OCI-LY7 (cell line): ENCODE results near the gene ABCA3. TPM values are rescaled to one million over a fixed set of nuclear protein-coding genes. Genes with fewer than 3 reads are reported as not detected.

Experiments used
- BruUV-seq: library from RNA; stranded (reverse); fragments of 400-500 nt; replicated peaks from 2 replicates; lab custom pipeline; 2021; lab: Mats Ljungman, UMichigan
- CTCF ChIA-PET: fragments of 300-600 bp; sonication (Branson Sonifier 250); formaldehyde crosslinking; loops from one replicate; lab custom pipeline; 2022; ENCODE audit warnings: antibody characterized with exemption; ENCODE audit not compliant: unreplicated experiment; lab: Charles Lee
- POLR2A ChIA-PET: fragments of 300-600 bp; sonication (Branson Sonifier 250); formaldehyde crosslinking; loops from one replicate; lab custom pipeline; 2022; ENCODE audit warnings: antibody characterized with exemption; lab: Charles Lee
- DNase-seq: peaks from one replicate; pipeline ENCODE4 v3.0.0-alpha.2; 2015; ENCODE audit warnings: low spot score
- H2AFZ ChIP-seq: fragments of 200-600 bp; sonication (generic), shearing (Covaris generic); 2 replicates; pipeline ENCODE4 v1.6.1; 2014; ENCODE audit warnings: mild to moderate bottlenecking, antibody characterized with exemption, low read length, moderate library complexity
- H3K27ac ChIP-seq: fragments of 200-600 bp; sonication (generic); 2 replicates; pipeline ENCODE4 v1.5.1; 2014; ENCODE audit warnings: mixed run types, low read depth, mild to moderate bottlenecking, moderate library complexity, low read length, inconsistent platforms; ENCODE audit not compliant: poor library complexity, severe bottlenecking
- H3K36me3 ChIP-seq: fragments of 200-600 bp; sonication (generic); 2 replicates; pipeline ENCODE4 v1.6.1; 2014; ENCODE audit warnings: mild to moderate bottlenecking, antibody characterized with exemption, low read length, moderate library complexity, mixed read lengths; ENCODE audit not compliant: insufficient read depth
- H3K4me1 ChIP-seq: fragments of 200-600 bp; sonication (generic); 2 replicates; pipeline ENCODE4 v1.5.1; 2014; ENCODE audit warnings: mild to moderate bottlenecking, low read length; ENCODE audit not compliant: insufficient read depth, poor library complexity, severe bottlenecking
- H3K4me2 ChIP-seq: fragments of 200-600 bp; sonication (generic); 2 replicates; pipeline ENCODE4 v1.6.1; 2014; ENCODE audit warnings: mild to moderate bottlenecking, low read length
- H3K4me3 ChIP-seq: fragments of 200-600 bp; sonication (generic); 2 replicates; pipeline ENCODE4 v1.5.1; 2014; ENCODE audit warnings: mild to moderate bottlenecking, low read depth, low read length; ENCODE audit not compliant: poor library complexity, severe bottlenecking
- H3K79me2 ChIP-seq: fragments of 200-600 bp; sonication (generic); 2 replicates; pipeline ENCODE4 v1.6.1; 2016; ENCODE audit warnings: low read depth, mild to moderate bottlenecking, low read length, moderate library complexity, mixed read lengths; ENCODE audit not compliant: insufficient read depth
- H3K9me2 ChIP-seq: fragments of 200-600 bp; sonication (generic); 2 replicates; pipeline ENCODE4 v1.6.1; 2016; ENCODE audit warnings: mild to moderate bottlenecking, low read length, mixed read lengths; ENCODE audit not compliant: insufficient read depth
- H3K9me3 ChIP-seq: fragments of 200-600 bp; sonication (generic); 2 replicates; pipeline ENCODE4 v1.6.1; 2014; ENCODE audit warnings: mild to moderate bottlenecking, mixed run types, low read length, mixed read lengths
- H4K20me1 ChIP-seq: fragments of 200-600 bp; sonication (generic); 2 replicates; pipeline ENCODE4 v1.6.1; 2014; ENCODE audit warnings: mild to moderate bottlenecking, antibody characterized with exemption, low read length, moderate library complexity, mixed read lengths; ENCODE audit not compliant: insufficient read depth
- CTCF ChIP-seq: fragments of 200-600 bp; sonication (generic); conservative IDR thresholded peaks from 2 replicates; pipeline ENCODE4 v1.5.1; 2014; ENCODE audit warnings: mild to moderate bottlenecking, antibody characterized with exemption, low read length, moderate library complexity, mixed read lengths
- EZH2phosphoT487 ChIP-seq: fragments of 200-600 bp; sonication (generic); IDR thresholded peaks from 2 replicates; pipeline ENCODE4 v1.6.1; 2018; ENCODE audit warnings: low read depth, borderline replicate concordance, mild to moderate bottlenecking, mixed run types, antibody characterized with exemption, low read length, moderate library complexity, mixed read lengths
- intact Hi-C: fragments of 100-400 bp; cut with micrococcal nuclease; formaldehyde crosslinking; loops from one replicate; pipeline ENCODE4 v1.10.0; 2022; ENCODE audit not compliant: unreplicated experiment
- total RNA-seq, 2 experiments: library from RNA; depleted of rRNA in 1 of 2; stranded (reverse); fragments of >200 nt in 1 of 2; shearing (Covaris generic) in 1 of 2; gene quantifications; 2 replicates each; pipeline ENCODE4 v1.2.3, GENCODE V29; 2014 to 2022

Gene ABCA3
- total RNA-seq, 2 experiments from 2014 or later = 0.23 TPM; not detected in 1

GRCh38 chr16:2343211-2343610, 2.7 kb upstream of the ABCA3 start:
- TF ChIP-seq CTCF (no peak), EZH2phosphoT487 (no peak)
- H3K4me3 ChIP-seq = no peak overlapping the region
- POLR2A ChIA-PET = no interaction called here
- no TSS peak for BruUV-seq
- no peak overlapping the region for H3K27ac ChIP-seq
- no peaks in the 10 kb centered on the region for H3K9me2 ChIP-seq
- no peak overlapping the region for H3K4me2 ChIP-seq
- H3K79me2 ChIP-seq = no peaks in the 10 kb centered on the region
- no peaks in the 10 kb centered on the region for H3K9me3 ChIP-seq
- peaks cover 6% of the 10 kb centered on the region for H3K4me1 ChIP-seq
- H2AFZ ChIP-seq = no peak overlapping the region
- no peak for DNase-seq
- intact Hi-C loops = loop anchor here (5.0 kb wide), 1 partner anchor 169 kb away; the partner anchor contains the start of gene ATP6V0C
- CTCF ChIA-PET = interaction anchor here (0.5 kb wide), 1 partner anchor 42 kb away, joined by 4 read pairs; no protein-coding TSS in a partner anchor
- no peaks in the 10 kb centered on the region for H4K20me1 ChIP-seq
- H3K36me3 ChIP-seq = no peaks in the 10 kb centered on the region

DNA sequence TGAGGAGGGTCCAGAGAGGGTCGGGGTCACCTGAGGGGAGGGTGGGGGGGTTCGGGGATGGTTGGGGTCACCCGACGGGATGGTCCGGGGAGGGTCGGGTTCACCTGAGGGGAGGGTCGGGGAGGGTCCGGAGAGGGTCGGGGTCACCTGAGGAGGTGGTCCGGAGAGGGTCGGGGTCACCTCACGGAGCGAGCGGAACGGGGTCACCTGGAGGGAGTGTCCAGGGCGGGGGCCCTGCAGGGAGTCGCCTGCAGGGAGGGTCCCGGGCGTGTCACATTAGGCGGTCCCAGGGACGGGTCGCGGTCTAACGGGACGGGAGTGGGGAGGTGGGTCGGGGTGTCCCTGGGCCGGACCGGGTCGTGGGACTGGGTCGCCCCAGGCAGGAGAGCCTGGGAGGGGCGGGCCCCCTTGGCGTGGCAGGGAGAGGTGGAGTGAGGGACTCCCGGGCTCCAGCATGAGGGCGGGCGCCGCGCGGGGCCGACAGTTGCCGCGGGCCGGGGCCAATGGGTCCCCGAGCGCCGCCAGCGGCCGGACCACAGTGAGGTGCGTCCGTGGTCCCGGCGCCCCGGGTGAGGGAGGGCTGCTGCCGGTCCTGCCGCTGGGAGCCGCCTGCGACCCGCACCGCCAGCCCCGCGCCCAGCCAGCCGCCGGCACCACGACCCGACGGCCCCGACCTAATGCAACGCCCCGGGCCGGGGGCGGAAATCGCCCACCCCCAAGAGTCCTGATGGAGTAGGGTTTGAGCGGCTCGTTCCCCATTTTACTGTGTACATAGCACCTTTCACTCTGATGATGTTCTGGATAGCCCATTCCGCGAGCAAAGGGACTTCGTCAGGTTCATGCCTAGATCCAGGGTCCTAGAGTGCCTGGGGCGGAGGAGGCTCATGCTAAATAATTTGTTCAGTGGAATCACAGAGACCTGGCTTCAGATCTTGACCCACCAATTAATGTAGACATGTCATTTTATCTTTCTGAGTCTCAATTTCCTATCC, 1.2 kb upstream of the ABCA3 start:
- H3K27ac ChIP-seq = no peak overlapping the region
- no peak overlapping the region for H3K4me2 ChIP-seq
- POLR2A ChIA-PET = no interaction called here
- TF ChIP-seq CTCF (no peak), EZH2phosphoT487 (no peak)
- CTCF ChIA-PET = no interaction called here
- intact Hi-C loops = loop anchor here (2.0 to 5.0 kb wide), 2 partner anchors 81 to 171 kb away; partner anchors contain the start of gene ATP6V0C
- no TSS peak for BruUV-seq
- no peak for DNase-seq
- H3K79me2 ChIP-seq = no peaks in the 10 kb centered on the region
- H3K4me1 ChIP-seq = peaks cover 6% of the 10 kb centered on the region
- H3K9me2 ChIP-seq = no peaks in the 10 kb centered on the region
- H3K4me3 ChIP-seq = no peak overlapping the region
- no peaks in the 10 kb centered on the region for H3K9me3 ChIP-seq
- H4K20me1 ChIP-seq = no peaks in the 10 kb centered on the region
- no peaks in the 10 kb centered on the region for H3K36me3 ChIP-seq
- H2AFZ ChIP-seq = no peak overlapping the region
